Osteocyte (in vitro differentiated cells): ENCODE measurements around the gene CCDC74A. TPM values are rescaled to one million over a fixed set of nuclear protein-coding genes. Genes with fewer than 3 reads are reported as not detected.
"Not testable (repeated sequence)": the region's sequence is repeated elsewhere in the genome, so short reads cannot be mapped to it uniquely, and the experiment has no call there.

Experiments used
- DNase-seq: peaks from one replicate; pipeline ENCODE4 v3.0.0; 2021; ENCODE audit warnings: mixed read lengths; ENCODE audit not compliant: unreplicated experiment; ENCODE audit errors: extremely low spot score
- H3K27ac Mint-ChIP-seq: one replicate; pipeline ENCODE4 v1.8.0; 2021; ENCODE audit warnings: mild to moderate bottlenecking, mixed read lengths; ENCODE audit not compliant: unreplicated experiment
- H3K27me3 Mint-ChIP-seq: one replicate; pipeline ENCODE4 v1.8.0; 2021; ENCODE audit warnings: mixed read lengths; ENCODE audit not compliant: unreplicated experiment
- H3K36me3 Mint-ChIP-seq: one replicate; pipeline ENCODE4 v1.8.0; 2021; ENCODE audit warnings: mixed read lengths; ENCODE audit not compliant: unreplicated experiment
- H3K4me1 Mint-ChIP-seq: one replicate; pipeline ENCODE4 v1.8.0; 2021; ENCODE audit warnings: mixed read lengths; ENCODE audit not compliant: unreplicated experiment
- H3K4me3 Mint-ChIP-seq: one replicate; pipeline ENCODE4 v1.8.0; 2021; ENCODE audit warnings: mild to moderate bottlenecking, moderate library complexity, mixed read lengths; ENCODE audit not compliant: unreplicated experiment
- H3K9me3 Mint-ChIP-seq: one replicate; pipeline ENCODE4 v1.8.0; 2021; ENCODE audit warnings: mixed read lengths; ENCODE audit not compliant: unreplicated experiment
- total RNA-seq: library from RNA; stranded (reverse); gene quantifications from 2 replicates; pipeline ENCODE4 v1.2.1, GENCODE V29; 2021
- TF ChIP-seq, protein P1 (sequence below): fragments of 200-600 bp; sonication (generic); IDR thresholded peaks from 2 replicates; pipeline ENCODE4 v1.5.0; 2021; ENCODE audit warnings: antibody characterized with exemption, mild to moderate bottlenecking, moderate library complexity

CCDC74A gene
- total RNA-seq, 1 donor from 2014 or later = 2.4 TPM

DNA sequence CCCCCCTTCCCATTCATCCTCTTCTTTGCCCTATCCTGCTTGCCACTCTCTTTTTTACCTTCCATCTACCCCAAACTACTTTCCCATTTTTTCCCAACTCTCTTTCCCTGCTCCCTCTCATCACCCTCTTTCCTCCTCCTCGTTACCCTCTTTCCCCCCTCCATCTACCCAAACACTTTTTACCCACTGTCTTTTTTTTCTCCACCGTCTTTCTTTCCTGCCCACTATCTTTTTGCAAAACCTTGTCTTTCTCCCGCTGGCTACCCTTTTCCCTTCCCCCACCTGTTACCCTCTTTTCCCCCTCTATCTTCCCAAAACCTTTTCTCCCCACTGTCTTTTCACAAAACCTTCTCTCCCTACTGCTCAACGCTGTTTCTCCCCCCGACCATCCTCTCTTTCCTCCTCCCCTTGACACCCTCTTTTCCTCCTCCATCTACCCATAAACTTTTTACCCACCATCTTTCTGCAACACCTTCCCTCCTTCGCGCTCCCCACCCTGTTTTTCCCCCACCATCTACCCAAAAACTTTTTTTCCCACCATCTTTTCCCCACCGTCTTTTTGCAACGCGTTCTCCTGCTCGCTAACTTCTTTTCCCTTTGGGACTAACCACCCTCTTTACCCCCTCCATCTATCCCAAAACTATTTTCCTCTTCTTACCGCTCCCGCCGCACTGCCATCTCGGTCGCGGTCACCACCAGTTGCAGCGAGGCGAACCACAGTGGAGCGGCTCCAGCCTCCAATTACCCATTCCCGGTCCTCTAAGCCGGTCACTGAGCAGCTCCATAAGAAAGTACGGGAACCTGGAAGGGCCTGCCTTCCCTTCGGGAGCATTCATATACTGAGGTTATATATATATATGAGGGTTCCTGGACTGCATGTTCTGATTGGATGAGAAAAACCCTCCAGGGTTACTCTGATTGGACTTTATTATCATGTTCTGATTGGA lies 15.0 kb downstream of the CCDC74A start:
- Mint-ChIP-seq H3K4me3 (no peak overlapping the region), H3K27me3 (peaks cover 26% of the 10 kb centered on the region), H3K27ac (no peak overlapping the region), H3K36me3 (no peaks in the 10 kb centered on the region), H3K4me1 (no peaks in the 10 kb centered on the region), H3K9me3 (no peaks in the 10 kb centered on the region)
- no peak for DNase-seq
- TF ChIP-seq, protein P1, sequence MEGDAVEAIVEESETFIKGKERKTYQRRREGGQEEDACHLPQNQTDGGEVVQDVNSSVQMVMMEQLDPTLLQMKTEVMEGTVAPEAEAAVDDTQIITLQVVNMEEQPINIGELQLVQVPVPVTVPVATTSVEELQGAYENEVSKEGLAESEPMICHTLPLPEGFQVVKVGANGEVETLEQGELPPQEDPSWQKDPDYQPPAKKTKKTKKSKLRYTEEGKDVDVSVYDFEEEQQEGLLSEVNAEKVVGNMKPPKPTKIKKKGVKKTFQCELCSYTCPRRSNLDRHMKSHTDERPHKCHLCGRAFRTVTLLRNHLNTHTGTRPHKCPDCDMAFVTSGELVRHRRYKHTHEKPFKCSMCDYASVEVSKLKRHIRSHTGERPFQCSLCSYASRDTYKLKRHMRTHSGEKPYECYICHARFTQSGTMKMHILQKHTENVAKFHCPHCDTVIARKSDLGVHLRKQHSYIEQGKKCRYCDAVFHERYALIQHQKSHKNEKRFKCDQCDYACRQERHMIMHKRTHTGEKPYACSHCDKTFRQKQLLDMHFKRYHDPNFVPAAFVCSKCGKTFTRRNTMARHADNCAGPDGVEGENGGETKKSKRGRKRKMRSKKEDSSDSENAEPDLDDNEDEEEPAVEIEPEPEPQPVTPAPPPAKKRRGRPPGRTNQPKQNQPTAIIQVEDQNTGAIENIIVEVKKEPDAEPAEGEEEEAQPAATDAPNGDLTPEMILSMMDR = no peak

DNA sequence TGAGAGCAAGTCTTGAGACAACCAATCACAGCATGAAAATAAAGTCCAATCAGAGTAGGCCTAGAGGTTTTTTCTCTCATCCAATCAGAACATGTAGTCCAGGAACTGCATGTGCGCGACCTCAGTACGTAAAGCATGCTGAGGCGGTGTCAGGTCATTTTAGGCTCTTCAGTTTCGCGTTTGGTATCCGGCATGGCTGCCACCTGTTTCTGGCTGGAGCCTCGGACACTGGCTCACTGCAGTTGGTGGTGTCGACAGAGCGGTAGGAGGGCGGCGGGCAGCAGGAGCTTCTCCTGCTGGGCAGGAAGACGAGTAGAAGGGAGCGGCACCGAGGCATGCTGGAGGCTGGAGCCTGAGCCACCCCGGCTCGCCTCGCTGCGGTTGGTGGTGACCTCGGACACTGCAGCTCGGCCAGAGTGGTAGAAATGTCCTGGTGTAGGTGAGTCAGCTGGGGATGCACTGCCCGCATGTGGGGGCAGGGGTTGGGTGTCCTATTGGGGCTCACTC lies 15.8 kb downstream of the CCDC74A start:
- no peak for DNase-seq

DNA sequence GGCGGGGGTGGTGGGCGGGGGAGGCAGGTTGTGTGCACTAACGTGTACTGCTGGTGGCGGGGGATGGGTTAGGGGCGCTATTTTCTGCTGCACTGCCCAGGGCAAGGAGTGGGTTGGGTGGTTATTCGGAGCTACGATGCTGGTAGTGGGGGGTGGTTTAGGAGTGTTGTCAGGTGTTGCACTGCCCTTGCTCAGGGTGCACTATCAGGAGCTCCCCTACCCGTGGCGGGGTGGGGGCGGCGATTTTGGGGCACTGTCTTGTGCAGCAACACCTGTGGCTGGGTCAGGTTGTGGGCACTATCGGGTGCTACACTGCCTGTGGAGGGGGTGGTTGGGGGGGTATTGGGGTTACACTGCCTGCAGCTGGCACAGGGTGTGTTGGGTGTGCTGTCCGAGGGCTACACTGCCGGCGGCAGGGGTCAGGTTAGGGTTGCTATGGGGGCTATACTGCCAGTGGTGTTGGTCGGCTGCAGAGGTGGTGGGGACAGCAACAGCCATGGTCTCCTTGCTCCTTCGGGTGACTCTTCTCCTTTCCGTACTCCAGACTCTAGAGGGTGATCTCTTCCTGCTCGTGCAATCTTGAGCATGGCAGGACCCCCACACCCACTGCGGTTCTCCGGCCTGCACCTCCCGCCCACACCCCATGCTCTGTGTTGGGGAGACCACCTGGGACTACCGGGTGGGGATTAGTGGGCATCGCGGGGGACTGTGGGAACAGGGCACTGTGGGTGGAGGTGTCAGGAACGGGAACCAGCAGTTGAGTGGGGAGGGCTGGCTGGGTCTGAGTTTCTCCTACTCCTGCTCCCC lies 16.5 kb downstream of the CCDC74A start:
- H3K36me3 Mint-ChIP-seq, DNase-seq, H3K4me1 Mint-ChIP-seq, H3K9me3 Mint-ChIP-seq, H3K4me3 Mint-ChIP-seq, H3K27ac Mint-ChIP-seq: not testable (repeated sequence)
- peaks cover 27% of the 10 kb centered on the region for H3K27me3 Mint-ChIP-seq

More for the DNA sequence above, 15.8 kb downstream of the CCDC74A start:
- Mint-ChIP-seq H3K4me3 (no peak overlapping the region), H3K27ac (no peak overlapping the region), H3K4me1 (no peaks in the 10 kb centered on the region), H3K27me3 (peaks cover 29% of the 10 kb centered on the region), H3K9me3 (no peaks in the 10 kb centered on the region), H3K36me3 (no peaks in the 10 kb centered on the region)
- TF ChIP-seq, protein P1 = no peak

DNA sequence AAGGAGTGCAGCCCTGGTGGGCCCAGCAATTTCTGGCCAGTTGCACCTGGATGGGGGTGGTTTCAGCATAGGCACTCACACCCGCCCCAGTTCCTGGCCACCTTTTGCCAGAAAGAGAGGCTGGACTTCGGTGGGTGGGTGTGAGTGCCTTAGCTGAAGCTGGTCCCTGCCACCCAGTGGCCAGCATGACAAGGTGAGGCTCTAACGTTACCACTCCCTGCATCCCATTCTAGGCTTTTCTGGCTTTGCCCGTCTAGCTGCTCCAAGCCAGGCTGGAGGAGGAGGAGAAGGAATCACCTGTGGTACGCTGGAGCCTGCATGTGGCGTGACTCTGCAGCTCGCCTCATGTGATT lies 17.1 kb downstream of the CCDC74A start:
- not testable (repeated sequence) for H3K9me3 Mint-ChIP-seq, H3K36me3 Mint-ChIP-seq, H3K4me1 Mint-ChIP-seq, H3K4me3 Mint-ChIP-seq, H3K27ac Mint-ChIP-seq, DNase-seq
- peaks cover 28% of the 10 kb centered on the region for H3K27me3 Mint-ChIP-seq

DNA sequence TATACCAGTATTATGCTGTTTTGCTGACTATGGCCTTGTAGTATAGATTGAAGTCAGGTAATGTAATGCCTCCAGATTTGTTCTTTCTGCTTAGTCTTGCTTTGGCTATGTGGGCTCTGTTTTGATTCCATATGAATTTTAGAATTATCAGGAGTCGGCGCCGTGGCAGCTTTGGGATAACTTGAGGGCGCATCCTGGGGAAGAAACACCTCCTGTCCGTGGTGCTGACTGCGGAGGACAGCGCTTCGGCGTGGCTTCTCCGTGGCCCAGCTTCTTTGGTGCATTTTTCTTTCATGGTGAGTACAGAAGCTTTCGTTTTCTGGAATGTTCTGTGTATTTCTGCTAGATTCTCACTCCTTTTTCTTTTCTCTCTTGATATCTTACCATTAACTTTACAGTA lies 25.2 kb downstream of the CCDC74A start:
- no peak for DNase-seq
- no peak overlapping the region for H3K27ac Mint-ChIP-seq
- TF ChIP-seq, protein P1 = no peak

DNA sequence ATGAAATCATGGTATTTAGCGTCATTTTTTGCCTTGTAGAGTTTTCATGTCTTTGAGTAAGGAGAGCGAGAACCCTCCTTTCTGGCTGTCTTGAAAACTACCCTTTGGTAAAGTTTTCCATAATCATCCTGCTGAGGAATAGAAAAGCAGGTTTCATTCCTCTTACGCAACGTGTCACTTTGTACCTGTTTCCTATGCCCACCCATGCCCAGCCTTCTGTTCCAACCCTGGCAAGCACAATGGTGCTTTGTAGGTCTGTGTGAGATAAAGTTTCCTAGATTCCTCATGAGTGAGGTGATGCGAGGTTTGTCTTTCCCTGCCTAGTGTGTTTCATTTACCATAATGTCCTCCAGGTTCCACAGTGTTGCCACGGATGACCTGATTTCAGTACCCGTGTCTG lies 29.3 kb downstream of the CCDC74A start:
- Mint-ChIP-seq H3K9me3 (no peaks in the 10 kb centered on the region), H3K36me3 (no peaks in the 10 kb centered on the region), H3K4me1 (no peaks in the 10 kb centered on the region), H3K27me3 (peaks cover 32% of the 10 kb centered on the region), H3K27ac (no peak overlapping the region), H3K4me3 (no peak overlapping the region)
- no peak for DNase-seq
- TF ChIP-seq, protein P1 = no peak

More for the DNA sequence above, 25.2 kb downstream of the CCDC74A start:
- H3K27me3 Mint-ChIP-seq = peaks cover 27% of the 10 kb centered on the region
- H3K4me1 Mint-ChIP-seq = no peaks in the 10 kb centered on the region
- H3K9me3 Mint-ChIP-seq = no peaks in the 10 kb centered on the region
- H3K36me3 Mint-ChIP-seq = no peaks in the 10 kb centered on the region
- no peak overlapping the region for H3K4me3 Mint-ChIP-seq
